Measurements from ENCODE around the gene RNF225.
"Not testable (repeated sequence)": the region's sequence is repeated elsewhere in the genome, so short reads cannot be mapped to it uniquely, and the experiment has no call there.

The RNF225 gene

GRCh38 chr19:58409010-58409790, 13.7 kb downstream of the RNF225 start:
- peak; percentile 38 for DNase-seq

- DNase-seq = no peak
Observed at GRCh38 chr19:58416604-58417003, 21.1 kb downstream of the RNF225 start.

DNA sequence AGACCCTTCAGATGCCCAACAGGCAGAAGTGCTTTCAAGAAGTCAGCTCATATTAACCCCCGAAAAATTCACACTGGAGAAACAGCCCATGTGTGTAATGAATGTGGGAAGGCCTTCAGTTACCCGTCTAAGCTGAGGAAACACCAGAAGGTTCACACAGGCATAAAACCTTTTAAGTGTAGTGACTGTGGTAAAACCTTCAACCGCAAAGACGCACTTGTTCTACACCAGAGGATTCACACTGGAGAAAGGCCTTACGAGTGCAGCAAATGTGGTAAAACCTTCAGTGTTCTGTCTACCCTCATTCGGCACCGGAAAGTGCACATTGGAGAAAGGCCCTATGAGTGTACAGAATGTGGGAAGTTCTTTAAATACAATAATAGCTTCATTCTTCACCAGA, 21.6 kb downstream of the RNF225 start:
- no peak for DNase-seq

DNA sequence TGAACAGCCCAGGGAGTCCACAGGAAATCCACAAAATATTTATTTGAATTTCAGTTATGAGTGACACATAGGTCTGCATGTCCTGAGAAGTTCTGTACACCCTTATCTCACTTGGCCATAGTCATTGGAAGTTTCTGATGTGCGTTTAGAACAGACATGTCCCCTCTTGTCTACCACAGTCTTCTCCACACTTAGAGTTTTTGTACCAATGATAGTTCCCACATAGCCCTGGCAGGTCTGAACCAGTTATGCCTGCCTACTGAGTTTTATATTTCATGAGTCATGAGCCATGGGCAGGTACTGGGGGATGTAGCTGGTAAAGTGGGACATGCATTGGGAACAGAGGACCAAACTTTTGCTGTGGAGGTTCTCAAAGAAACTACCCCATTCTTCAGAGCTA, 33.2 kb downstream of the RNF225 start:
- DNase-seq = no peak

GRCh38 chr19:58429745-58430144, 34.3 kb downstream of the RNF225 start:
- no peak for DNase-seq

DNA sequence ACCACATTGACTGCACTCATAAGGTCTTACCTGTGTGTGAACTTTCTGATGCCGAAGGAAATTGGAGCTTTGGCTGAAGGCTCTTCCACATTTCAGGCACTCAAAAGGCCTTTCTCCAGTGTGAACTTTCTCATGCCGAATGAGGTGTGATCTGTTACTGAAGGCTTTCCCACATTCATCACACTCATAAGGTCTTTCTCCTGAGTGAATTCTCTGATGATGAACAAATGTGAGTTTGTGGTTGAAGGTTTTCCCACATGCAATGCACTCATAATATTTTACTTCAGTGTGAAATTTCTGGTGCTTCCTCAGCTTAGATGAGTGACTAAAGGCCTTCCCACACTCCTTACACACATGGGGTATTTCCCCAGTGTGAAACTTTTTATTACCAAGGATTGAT, 38.8 kb downstream of the RNF225 start:
- no peak for DNase-seq

DNA sequence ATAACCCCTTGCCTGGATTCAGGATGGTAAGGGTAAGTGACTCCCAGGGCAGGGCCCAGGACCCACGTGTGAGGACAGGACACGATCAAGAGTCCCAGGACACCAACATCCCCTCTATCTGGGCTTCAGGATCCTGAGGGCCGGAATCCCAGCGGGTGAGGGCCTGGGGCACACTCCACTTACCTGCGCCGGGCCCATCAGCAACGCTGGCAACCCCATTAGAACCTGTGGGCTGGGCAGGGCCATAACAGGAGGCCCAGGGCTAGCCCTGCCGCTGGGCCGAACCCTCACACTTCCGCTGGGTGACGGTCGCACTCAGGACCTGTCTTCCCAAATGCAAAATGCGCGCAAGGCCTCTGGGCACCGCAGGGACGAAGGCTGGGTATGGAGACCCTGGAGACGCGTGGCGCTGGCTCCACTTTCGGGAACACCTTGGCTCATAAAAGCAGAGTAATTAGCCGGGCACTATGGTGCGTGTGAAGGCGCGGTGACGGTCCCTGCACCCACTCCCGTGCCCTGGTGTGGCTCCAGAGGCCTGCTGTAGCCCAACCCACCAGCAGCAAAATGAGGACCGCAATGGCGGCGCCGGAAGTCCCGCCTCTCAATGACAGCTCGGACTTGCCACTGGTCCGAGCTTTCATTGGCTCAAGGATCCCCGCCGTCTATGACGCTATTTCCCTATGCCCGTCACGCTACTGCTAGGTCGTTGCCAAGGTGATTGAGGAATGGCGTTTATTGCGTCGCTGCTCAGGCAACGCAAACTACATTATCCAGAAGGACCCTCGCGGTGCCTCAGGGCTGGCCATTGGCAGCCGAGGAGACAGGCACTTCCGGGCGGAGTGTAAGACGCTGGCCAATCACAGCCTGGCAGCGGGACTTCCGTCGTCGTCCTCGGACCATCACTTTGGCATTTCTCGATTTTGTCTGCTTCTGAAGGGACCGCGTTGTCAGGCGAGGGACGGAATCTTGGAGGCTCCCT, 44.4 kb downstream of the RNF225 start, which contains the start of gene ZNF132:
Gene ZNF132, minus strand, starts transcription at position 578 of the 979 bp plus-strand sequence. Its CDS starts 332 bp downstream, at position 246.
- peak; percentile 55 for DNase-seq

DNA sequence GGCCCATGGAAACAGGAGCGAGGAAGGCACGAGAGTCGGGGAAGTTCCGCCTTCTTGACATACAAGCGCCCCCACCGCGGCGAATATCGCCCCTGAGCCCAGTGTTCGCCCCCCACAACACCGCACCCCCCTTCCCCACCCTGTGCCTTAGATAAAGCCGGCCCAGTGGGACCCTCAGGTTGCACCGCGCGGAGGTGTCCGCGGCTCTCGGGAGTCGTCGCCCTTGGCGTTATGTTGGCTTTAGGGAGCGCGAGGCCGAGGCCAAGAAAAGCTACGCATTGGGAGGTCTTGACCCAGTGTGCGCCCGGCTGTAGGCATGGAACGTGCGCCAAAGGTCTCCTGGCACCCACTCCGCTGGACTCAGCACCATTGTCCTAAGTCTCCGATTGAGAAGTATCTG, 45.1 kb downstream of the RNF225 start:
- DNase-seq = no peak

GRCh38 chr19:58442986-58443385, 47.5 kb downstream of the RNF225 start:
- not testable (repeated sequence) for DNase-seq

All from DMS 273 treated with DMSO at 0.1 percent for 48 hours (cell line).